Measurements from ENCODE around the gene MED26.

GRCh38 chr19:16640951-16641350 is 12.9 kb upstream of the MED26 start:
- TF ChIP-seq, protein P1, sequence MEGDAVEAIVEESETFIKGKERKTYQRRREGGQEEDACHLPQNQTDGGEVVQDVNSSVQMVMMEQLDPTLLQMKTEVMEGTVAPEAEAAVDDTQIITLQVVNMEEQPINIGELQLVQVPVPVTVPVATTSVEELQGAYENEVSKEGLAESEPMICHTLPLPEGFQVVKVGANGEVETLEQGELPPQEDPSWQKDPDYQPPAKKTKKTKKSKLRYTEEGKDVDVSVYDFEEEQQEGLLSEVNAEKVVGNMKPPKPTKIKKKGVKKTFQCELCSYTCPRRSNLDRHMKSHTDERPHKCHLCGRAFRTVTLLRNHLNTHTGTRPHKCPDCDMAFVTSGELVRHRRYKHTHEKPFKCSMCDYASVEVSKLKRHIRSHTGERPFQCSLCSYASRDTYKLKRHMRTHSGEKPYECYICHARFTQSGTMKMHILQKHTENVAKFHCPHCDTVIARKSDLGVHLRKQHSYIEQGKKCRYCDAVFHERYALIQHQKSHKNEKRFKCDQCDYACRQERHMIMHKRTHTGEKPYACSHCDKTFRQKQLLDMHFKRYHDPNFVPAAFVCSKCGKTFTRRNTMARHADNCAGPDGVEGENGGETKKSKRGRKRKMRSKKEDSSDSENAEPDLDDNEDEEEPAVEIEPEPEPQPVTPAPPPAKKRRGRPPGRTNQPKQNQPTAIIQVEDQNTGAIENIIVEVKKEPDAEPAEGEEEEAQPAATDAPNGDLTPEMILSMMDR (IDR thresholded peaks at IDR 0.05) = no peak
- TF ChIP-seq POLR2A (IDR thresholded peaks at IDR 0.05) (no peak), POLR2AphosphoS5 (IDR thresholded peaks at IDR 0.05) (no peak)
